ENCODE data around the gene FAM240A. TPM values are rescaled to one million over a fixed set of nuclear protein-coding genes. Genes with fewer than 3 reads are reported as not detected.
"Not testable (repeated sequence)": the region's sequence is repeated elsewhere in the genome, so short reads cannot be mapped to it uniquely, and the experiment has no call there.

The FAM240A gene
- total RNA-seq, 1 donor from 2014 or later, result not detected

DNA sequence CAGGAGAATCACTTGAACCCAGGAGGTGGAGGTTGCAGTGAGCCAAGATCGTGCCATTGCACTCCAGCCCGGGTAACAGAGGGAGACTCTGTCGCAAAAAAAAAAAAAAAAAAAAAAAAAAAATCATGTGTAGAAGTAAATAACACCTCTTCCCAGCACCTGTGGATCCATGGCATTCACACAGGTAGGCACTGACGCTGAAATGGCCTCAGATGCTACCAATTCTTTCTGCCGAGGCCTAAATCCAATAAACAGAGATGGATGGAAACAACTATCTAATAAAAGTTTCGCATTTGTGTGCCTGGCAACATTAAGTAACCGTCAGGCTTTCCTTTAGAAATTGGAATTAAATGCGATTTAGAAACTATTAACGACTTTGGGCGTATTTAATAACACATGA, 35.9 kb upstream of the FAM240A start:
- no peaks in the 10 kb centered on the region for H3K36me3 Mint-ChIP-seq (ENCODE audit: unreplicated experiment)
- no peak overlapping the region for H3K4me3 Mint-ChIP-seq (ENCODE audit: unreplicated experiment)
- H3K27me3 Mint-ChIP-seq (ENCODE audit: unreplicated experiment), result peaks cover 33% of the 10 kb centered on the region
- H3K4me1 Mint-ChIP-seq (ENCODE audit: unreplicated experiment), result peaks cover 10% of the 10 kb centered on the region
- DNase-seq (ENCODE audit: extremely low spot score, unreplicated experiment), result peak; percentile 60
- H3K9me3 Mint-ChIP-seq (ENCODE audit: unreplicated experiment), result no peaks in the 10 kb centered on the region
- TF ChIP-seq, protein P1, sequence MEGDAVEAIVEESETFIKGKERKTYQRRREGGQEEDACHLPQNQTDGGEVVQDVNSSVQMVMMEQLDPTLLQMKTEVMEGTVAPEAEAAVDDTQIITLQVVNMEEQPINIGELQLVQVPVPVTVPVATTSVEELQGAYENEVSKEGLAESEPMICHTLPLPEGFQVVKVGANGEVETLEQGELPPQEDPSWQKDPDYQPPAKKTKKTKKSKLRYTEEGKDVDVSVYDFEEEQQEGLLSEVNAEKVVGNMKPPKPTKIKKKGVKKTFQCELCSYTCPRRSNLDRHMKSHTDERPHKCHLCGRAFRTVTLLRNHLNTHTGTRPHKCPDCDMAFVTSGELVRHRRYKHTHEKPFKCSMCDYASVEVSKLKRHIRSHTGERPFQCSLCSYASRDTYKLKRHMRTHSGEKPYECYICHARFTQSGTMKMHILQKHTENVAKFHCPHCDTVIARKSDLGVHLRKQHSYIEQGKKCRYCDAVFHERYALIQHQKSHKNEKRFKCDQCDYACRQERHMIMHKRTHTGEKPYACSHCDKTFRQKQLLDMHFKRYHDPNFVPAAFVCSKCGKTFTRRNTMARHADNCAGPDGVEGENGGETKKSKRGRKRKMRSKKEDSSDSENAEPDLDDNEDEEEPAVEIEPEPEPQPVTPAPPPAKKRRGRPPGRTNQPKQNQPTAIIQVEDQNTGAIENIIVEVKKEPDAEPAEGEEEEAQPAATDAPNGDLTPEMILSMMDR (IDR thresholded peaks at IDR 0.05), result no peak
- H3K27ac Mint-ChIP-seq (ENCODE audit: unreplicated experiment), result no peak overlapping the region

DNA sequence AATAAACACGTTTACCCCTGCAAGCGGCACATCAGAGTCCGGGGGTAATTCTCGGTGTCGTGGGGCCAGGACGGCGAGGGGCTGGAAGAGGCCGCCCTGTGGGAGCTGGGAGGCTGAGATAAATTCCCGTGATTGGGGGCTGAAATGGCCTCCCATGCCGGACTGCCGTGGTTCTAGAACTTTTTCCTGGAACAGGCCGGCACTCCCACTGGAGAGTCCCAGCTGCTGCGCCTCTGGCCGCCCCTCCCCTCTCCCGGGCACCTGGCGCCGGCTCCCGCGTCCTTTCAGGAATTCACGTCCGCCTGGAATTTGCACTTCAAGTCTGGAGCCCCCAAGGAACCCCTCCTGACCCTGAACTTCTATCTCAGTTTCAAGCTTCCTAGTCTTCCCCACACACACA, 35.4 kb upstream of the FAM240A start:
- Mint-ChIP-seq H3K4me3 (ENCODE audit: unreplicated experiment) (no peak overlapping the region), H3K27ac (ENCODE audit: unreplicated experiment) (no peak overlapping the region)

DNA sequence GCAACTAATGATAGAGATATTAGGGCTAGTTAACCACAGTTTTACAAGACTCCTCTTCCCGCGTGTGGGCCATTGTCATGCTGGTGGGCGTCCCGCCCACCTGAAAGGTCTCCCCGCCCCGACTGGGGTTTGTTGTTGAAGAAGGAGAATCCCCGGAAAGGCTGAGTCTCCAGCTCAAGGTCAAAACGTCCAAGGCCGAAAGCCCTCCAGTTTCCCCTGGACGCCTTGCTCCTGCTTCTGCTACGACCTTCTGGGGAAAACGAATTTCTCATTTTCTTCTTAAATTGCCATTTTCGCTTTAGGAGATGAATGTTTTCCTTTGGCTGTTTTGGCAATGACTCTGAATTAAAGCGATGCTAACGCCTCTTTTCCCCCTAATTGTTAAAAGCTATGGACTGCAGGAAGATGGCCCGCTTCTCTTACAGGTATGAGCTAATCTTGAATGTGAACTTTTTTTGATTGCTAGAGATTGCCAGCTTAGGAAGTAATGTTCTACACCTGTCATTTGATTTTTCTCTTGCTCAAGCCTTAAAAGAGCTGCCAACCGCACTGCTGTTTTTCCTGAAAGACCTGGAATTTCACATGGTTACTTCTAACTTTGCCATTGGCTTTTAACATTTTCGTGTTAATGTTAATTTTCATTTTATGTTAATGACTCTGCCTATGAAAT, 34.6 kb upstream of the FAM240A start:
- not testable (repeated sequence) for H3K4me1 Mint-ChIP-seq (ENCODE audit: unreplicated experiment); H3K36me3 Mint-ChIP-seq (ENCODE audit: unreplicated experiment); H3K9me3 Mint-ChIP-seq (ENCODE audit: unreplicated experiment); DNase-seq (ENCODE audit: extremely low spot score, unreplicated experiment); H3K27ac Mint-ChIP-seq (ENCODE audit: unreplicated experiment); H3K4me3 Mint-ChIP-seq (ENCODE audit: unreplicated experiment)
- peaks cover 33% of the 10 kb centered on the region for H3K27me3 Mint-ChIP-seq (ENCODE audit: unreplicated experiment)

More for the DNA sequence above, 35.4 kb upstream of the FAM240A start:
- TF ChIP-seq, protein P1 (IDR thresholded peaks at IDR 0.05), result no peak
- H3K4me1 Mint-ChIP-seq (ENCODE audit: unreplicated experiment), result peaks cover 10% of the 10 kb centered on the region
- no peaks in the 10 kb centered on the region for H3K36me3 Mint-ChIP-seq (ENCODE audit: unreplicated experiment)
- no peaks in the 10 kb centered on the region for H3K9me3 Mint-ChIP-seq (ENCODE audit: unreplicated experiment)
- H3K27me3 Mint-ChIP-seq (ENCODE audit: unreplicated experiment), result peaks cover 33% of the 10 kb centered on the region
- peak; percentile 72 for DNase-seq (ENCODE audit: extremely low spot score, unreplicated experiment)

DNA sequence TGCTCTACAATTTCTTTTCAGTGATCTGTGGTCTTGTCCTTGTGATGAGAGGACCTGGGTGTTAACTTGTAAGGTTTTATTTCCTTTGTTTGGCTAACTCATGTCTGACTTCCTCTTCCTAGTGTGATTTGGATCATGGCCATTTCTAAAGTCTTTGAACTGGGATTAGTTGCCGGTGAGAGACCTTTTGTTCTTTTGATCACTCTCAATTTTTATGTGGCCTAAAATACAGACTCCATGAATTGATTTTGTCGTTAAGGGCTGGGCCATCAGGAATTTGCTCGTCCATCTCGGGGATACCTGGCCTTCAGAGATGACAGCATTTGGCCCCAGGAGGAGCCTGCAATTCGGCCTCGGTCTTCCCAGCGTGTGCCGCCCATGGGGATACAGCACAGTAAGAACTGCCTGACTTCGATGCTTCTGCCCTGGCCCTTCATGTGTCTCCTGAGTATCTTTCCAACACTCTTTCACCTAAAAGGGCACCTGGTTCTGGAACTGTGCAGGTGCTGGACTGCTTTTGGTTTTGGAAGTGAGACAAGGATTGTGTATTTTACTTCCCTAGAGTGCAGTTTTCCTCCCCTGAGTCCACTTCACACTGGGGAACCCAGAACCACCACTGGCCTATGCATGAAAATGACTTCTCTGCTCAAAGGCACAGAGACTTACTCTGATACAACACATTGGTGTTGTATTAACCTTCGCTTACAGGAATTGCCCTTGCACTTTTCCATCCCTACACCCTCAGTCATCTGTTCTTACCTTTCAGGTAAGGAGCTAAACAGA, 33.2 kb upstream of the FAM240A start:
- Mint-ChIP-seq H3K27me3 (ENCODE audit: unreplicated experiment) (peaks cover 33% of the 10 kb centered on the region), H3K27ac (ENCODE audit: unreplicated experiment) (no peak overlapping the region), H3K9me3 (ENCODE audit: unreplicated experiment) (no peaks in the 10 kb centered on the region), H3K4me3 (ENCODE audit: unreplicated experiment) (no peak overlapping the region), H3K4me1 (ENCODE audit: unreplicated experiment) (peaks cover 10% of the 10 kb centered on the region), H3K36me3 (ENCODE audit: unreplicated experiment) (no peaks in the 10 kb centered on the region)
- peak; percentile 10 for DNase-seq (ENCODE audit: extremely low spot score, unreplicated experiment)
- TF ChIP-seq, protein P1 (IDR thresholded peaks at IDR 0.05), result no peak

DNA sequence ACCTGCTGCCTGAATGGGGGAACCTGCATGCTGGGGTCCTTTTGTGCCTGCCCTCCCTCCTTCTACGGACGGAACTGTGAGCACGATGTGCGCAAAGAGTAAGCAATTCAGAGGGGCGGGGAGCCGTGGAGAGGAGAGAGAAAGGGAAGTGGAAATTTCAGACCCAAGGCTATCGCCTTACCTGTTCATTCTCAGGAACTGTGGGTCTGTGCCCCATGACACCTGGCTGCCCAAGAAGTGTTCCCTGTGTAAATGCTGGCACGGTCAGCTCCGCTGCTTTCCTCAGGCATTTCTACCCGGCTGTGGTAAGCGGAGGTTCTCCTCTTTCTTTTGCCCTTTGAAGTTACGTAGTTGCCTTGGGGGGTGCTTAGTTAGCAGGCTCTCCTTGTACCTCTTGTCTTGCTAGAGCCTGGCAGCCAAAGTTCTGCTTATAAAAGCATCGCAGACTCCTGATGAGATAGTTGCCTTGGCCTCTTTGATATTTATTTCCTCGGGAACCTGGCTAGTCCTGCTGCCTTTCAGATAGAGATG, 32.5 kb upstream of the FAM240A start:
- Mint-ChIP-seq H3K36me3 (ENCODE audit: unreplicated experiment) (no peaks in the 10 kb centered on the region), H3K27ac (ENCODE audit: unreplicated experiment) (no peak overlapping the region), H3K9me3 (ENCODE audit: unreplicated experiment) (no peaks in the 10 kb centered on the region), H3K27me3 (ENCODE audit: unreplicated experiment) (peaks cover 33% of the 10 kb centered on the region), H3K4me1 (ENCODE audit: unreplicated experiment) (peaks cover 10% of the 10 kb centered on the region), H3K4me3 (ENCODE audit: unreplicated experiment) (no peak overlapping the region)
- DNase-seq (ENCODE audit: extremely low spot score, unreplicated experiment), result peak; percentile 59
- TF ChIP-seq, protein P1 (IDR thresholded peaks at IDR 0.05), result no peak

All from osteocyte (in vitro differentiated cells).